ENCODE results near the gene MINDY3.

Gene MINDY3

DNA sequence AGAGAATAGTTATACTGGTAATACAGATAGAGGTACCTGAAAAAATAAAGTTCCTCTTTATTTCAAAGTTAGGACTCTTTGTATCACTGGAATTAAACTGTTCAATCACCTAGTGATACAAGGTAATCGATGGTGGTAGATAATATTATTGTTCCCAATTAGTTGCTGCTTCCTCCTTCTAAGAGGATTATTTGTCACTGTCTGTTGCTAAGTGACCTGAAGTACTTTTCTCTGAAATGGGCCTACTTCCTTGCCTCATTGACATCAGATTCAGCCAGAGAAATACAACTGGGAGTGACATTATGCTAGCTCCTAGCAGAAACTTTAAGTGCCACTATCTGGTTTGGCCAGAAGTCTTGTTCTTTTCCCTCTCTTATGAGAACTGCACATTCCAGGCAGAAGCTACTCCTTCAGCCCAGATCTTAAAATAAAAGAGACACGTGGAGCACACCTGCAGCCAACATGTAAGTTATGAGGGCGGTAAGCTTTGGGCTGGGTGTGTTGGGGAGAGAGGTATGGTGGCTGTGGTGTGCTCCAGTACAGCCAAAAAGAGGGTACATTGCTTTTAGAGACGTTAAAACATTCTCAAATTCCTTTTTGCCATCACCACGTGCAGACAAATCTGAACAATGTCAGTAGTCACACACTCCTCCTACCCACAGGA, 54.8 kb downstream of the MINDY3 start:
- no peak for DNase-seq (ENCODE audit: low read depth, low spot score)

DNA sequence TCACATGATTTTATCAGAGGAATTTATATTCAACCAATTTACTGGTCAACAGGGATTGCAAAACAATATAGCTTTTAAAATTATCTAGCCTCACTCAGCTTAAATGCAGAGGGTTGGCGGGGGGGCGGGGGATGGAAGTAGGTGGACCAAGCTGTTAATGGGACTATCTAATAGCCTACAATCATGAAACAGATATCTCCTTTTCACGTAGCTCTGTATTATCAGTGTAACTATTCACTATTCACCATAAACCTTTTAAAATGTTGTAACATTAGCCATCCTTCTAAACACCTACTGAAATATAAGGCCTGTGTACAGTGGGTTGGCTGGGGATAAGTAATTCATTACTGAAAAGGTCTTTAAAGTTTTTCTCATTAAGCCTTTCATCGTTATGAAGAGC, 56.2 kb downstream of the MINDY3 start:
- no peak for DNase-seq (ENCODE audit: low read depth, low spot score)

DNA sequence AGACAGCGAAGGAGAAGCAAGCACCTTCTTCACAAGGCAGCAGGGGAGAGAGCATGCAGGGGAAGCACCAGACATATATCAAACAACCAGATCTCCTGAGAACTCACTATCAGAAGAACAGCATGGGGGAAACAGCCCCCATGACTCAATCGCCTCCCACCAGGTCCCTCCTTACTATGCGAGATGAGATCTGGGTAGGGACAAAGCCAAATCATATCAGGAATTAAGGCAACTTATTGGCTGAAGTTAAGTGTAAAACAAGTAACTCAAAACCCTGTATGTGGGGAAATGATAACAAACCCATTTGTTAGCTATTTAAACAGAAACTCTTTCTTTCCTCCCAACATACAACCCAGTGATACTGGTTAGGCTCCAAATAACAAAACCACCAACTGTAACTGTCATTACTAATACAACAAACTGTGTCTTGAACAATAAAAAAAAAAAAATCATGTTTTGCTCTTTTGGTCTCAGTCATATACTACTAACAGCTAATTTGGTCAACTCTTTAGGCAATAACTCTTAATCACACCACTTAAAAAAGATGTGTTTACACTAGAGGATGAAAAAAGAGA, 57.8 kb downstream of the MINDY3 start:
- DNase-seq (ENCODE audit: low read depth, low spot score), result no peak

DNA sequence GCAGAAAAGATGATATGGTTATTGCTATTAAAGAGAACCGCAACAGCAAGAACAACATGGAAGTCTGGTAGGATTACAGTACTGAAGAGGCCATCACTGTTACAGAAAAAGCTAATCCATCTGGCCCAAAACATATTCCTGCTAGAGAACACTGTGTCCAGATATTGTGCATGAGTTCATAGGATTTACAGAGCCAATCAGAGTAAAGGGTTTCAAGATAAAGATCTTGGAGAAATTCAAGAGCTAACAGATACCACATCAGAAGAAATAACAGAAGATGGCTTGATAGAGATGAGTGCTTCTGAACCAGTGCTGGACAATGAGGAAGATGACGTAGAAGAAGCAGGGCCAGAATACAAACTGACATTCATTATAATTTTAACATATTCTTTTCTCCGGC, 58.7 kb downstream of the MINDY3 start:
- DNase-seq (ENCODE audit: low read depth, low spot score), result no peak

DNA sequence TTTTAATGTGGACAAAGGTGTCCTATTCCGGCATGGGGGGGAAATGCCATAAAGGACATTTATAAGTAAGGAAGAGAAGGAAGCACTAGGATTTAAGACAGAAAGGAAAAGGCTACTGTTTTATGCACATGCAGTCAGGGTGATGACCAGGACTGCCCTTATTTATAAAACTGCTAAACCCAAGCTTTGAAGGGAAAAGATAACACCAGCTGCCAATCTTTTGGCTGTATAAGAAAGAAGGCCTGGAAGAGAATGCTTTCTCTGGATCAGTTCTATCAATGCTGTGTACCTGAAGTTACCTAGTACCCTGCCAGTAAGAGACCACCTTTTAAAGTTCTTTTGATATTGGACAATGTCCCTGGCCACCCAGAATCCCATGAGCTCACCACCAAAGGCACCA, 59.2 kb downstream of the MINDY3 start:
- DNase-seq (ENCODE audit: low read depth, low spot score), result no peak

DNA sequence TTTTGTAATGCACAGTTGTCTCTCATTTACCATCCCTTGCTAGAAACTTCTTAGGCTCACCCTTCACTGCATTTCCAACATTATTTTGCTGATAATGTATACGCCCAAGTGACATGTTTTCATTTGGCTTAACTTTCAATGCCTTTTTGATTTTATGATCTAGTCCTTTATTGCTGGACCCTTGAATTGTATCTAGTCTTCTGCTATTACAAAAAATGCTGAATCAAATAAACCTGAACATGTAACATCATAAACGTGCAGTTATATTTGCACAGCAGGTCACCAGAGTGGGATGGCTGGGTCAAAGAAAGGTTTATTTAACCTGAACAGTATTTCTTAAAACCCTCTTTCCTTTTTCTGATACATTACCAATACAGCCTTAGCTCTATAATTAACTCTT, 63.0 kb downstream of the MINDY3 start:
- DNase-seq (ENCODE audit: low read depth, low spot score), result no peak

DNA sequence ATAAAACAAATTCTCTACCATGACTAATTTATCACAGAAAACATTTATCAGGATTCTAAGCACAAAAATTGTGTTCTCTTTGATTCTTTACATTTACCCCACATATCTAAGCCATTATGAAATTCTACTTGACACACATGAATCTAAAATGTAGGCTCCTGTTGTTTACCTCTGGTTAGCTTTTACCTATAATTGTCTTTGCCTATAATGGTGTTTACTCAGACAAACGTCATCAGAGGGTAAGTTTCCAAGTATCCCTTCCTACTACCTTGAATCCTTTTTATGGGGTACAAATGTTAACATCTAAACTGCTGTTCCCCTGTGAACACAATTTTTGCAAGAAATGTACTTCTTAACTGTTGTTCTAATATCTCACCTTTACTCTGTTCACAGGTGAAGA, 63.5 kb downstream of the MINDY3 start:
- no peak for DNase-seq (ENCODE audit: low read depth, low spot score)

DNA sequence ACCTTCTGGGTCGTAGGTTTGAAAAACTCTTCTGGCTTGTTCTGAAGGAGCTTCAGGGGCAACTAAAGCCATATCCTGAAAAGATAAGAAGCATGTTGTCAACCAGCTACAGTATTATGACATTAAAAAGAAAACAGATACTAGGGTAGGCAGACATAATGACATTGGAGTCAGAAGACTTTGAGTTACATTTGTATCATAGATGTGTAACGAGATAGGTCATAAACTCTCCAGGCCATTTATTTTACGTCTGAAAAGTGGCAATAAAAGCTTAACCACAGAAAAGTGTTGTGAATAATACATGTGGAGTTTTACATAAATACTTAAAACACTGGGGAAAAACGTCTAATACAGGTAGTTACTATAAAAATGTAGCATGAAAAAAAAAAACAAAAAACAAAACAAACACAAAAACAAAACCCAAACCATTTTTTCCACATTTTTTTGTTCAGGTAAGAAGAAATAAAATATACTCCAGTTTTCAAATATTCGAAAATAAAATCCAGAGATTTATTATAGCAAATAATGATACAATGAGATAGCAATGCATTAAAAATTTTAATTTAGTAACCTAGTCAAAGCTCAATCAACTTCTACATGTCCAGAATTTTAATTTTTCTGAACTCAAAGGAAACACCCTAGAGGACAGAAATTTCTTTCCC, 64.1 kb downstream of the MINDY3 start:
- no peak for DNase-seq (ENCODE audit: low read depth, low spot score)

DNA sequence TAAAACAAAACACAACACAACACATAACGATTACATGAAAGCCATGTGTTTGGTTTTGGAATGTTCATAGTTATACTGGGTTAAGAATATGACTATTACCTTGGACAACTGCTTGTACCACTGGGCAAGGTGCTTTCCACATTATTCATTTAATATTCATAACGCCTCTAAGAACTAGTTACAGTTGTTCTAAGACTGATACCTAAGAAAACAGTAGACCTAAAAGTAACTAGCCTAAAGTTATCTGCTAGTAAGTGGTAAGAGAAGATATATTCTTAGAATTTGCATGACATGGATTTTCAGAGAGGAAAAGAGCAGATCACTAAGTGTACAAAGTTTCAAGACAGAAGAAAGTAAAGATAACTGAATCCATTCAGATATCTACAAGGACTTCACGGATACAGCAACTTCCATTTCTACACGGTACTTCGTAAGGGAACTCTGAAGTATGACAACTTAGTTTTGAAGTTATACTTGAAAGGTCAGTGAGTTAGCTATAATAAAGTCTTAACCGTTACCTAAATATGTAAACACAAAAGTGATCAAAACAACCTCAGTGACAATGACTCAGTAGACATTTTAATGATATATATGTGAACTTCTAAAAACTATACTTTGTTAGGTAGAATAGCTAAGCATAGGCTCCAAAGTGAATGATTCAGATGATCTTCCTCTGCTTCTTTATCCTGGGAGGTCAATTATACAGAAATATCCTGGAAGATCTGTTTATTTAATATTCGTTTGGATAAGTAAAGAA, 65.1 kb downstream of the MINDY3 start:
- no peak for DNase-seq (ENCODE audit: low read depth, low spot score)

DNA sequence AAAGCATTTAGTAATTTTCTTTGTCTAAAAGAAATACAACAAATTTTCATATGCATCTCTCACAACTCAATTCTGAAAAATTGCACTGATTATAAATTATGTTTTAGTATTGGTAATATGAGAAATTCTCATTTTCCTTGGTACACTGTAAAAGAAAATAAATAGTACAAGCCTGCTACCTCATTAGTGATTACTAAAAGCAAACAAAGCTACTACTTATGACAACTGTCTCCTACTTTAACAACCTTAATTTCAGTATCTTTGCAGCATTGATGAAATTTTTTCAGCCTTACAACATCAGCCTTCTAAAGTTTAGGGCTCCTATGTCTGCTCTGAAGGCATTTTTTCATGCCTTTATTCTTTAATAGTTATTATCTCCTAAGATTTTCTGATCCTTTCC, 65.7 kb downstream of the MINDY3 start:
- DNase-seq (ENCODE audit: low read depth, low spot score), result no peak

DNA sequence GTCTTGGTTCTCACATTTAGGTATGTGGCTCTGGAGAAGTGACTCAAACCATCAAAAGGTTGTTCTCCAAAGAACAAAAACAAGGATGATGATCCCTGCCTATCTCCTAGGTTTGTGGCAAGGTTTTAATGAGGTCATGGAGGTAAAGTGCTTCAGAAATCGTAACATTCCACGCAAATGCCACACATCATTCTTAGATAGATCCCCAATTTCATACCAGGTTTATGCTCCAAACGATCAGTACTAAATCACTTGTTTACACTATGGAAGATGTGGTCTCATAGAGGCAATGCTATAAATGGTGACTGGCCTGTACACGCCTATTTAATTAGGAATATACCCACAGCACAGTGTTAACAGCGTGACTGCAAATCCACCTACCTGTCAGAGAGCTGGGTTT, 66.6 kb downstream of the MINDY3 start:
- no peak for DNase-seq (ENCODE audit: low read depth, low spot score)

DNA sequence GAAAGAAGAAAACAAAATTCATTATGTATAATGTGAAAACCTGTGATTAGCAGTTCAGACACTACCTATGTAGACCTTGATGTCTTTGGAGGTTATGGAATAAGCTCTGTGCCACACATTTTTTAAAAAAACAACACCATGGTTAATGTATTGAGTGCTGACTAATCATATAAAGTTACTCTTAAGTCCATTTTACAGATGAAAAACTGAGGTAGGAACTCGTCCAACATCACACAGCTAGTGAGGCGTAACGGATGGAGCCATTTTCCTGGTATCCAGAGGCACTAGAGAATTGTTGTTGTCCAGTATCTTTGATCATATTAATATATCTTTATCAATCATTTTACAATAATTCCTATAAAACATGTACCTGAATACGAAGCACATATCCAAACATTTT, 67.5 kb downstream of the MINDY3 start:
- DNase-seq (ENCODE audit: low read depth, low spot score), result no peak

DNA sequence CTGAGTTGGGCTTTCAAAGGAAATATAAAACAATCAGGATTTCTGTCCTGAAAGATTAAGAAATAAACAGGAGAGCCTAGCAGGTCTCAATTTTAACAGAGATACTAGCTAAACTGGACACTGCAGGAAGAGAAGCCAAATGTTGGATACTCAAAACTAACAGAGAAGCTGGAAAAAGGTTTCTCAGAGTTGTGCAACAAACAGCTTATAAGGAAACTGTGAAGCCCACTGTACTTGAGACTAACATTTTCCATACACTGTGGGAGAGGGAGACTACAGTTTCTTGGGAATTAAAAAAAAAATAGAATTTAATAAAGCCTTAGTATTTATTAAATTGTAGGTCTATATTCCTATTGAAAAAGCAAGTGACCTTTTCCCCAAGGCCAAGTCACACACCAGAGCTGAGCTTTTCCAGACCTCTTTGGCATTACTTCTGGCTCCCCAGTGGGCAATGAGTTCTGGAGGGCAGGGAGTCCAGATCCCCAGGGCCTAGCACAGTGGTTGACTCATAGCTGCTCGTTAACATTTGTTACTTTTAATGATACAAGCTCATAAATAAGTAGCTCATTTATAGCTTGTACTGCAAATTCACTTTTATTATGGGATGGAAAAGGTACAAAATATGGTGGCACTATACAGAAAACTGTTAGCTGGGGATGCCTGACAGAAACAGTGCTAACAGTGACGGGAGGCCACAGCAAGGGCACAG, 68.3 kb downstream of the MINDY3 start:
- no peak for DNase-seq (ENCODE audit: low read depth, low spot score)

DNA sequence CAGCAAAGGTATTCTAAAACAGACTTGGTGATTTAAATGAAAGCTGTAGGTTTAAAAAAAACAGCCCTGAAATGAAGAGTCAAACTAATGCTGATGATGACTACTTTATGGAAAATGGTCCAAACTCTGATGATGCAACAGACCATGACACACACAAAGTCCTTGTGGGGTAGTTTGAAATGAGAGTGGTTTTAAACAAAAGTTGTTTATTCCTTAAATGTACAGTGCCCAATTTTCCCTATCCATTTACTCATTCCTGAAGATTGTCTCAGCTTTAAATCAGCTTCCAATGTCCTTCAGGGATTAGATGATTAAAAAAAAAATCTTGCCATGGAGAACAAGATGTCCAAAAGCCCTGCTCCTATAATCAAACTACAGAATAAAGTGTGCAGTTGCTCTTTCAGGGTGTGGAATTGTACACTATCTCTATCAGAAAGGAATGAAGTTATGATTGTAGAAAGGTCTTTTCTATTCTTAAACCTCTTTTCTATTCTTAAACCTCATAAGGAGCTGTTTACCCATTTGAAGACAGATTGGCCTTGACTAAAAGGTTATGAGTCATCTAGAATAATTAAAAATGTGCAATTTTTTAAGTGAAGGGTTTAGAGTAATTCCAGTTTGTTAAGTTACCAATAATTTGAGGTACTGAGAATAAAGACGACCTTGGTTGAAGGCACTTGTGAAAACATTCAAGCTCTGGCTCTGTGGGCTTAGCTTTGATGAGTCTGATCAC, 70.3 kb downstream of the MINDY3 start:
- DNase-seq (ENCODE audit: low read depth, low spot score), result no peak

DNA sequence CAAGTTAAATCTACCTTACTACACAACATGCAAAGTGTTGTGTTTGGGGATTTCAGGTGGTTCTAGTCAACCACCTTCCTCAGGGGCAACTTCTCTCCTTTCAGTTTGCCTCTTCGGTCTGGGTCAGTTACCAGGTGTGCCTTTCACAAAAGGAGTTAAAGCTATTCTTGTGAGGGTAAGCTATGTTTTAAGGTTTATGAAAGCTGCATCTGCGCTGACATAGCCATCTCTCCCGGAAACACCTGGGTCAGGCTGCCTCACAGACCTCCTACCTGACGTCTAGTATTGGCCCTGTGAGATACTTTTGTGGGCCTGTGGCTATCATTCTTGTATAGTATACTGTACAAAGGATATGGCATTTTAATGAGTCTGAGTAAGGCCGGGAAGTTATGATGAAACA, 72.9 kb downstream of the MINDY3 start:
- DNase-seq (ENCODE audit: low read depth, low spot score), result no peak

DNA sequence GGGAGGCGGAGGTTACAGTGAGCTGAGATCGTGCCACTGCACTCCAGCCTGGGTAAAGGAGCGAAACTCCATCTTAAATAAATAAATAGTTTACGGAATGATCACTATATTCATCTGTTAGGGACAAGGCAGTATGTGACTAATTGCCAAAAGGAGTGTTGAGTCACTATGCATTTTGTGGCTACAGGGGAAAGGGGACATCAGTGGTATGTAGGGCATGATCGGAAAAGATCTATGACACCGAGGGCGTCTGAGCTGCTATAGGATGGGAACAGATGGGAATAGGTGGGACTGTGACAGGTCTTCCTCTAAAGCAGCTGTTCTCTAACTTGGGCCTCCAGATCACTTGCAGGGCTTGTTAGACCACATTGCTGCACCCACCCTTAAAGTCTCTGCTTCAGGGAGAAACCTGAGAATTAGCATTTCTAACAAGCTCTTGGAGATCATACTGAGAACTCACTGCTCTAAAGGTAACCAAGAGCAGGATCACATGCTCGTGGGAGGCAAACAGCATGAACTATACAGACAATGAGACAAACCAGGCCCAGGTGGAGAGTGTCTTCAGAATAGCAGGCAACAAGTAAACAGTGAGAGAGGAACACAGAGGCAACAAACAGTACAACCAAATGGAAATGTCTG, 75.5 kb downstream of the MINDY3 start:
- no peak for DNase-seq (ENCODE audit: low read depth, low spot score)

DNA sequence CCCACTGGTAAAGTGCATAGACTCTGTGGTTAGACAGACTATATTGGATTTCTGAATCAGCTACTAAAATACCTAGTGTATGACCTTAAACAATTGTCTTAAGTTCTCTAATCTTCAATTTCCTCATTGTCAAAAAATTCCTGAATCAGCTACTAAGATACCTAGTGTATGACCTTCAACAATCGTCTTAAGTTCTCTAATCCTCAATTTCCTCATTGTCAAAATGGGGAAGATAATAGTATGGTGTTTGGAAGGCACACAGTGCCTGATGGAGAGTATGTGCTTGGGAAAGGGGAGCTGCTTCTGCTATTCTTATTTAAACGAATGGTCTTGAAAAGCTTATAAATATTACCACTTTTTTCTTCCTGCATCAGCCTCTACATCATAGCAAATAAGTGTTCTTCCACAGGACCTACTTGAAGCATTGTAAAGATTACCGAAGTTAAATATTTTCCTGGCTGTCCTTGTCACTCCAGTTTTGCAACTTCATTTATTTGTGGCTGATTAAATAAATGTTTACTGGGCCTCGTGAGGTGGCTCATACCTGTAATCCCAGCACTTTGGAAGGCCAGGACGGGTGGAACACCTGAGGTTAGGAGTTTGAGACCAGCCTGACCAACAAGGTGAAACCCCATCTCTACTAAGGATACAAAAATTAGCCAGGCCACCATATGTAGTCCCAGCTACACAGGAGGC, 76.2 kb downstream of the MINDY3 start:
- DNase-seq (ENCODE audit: low read depth, low spot score), result no peak

DNA sequence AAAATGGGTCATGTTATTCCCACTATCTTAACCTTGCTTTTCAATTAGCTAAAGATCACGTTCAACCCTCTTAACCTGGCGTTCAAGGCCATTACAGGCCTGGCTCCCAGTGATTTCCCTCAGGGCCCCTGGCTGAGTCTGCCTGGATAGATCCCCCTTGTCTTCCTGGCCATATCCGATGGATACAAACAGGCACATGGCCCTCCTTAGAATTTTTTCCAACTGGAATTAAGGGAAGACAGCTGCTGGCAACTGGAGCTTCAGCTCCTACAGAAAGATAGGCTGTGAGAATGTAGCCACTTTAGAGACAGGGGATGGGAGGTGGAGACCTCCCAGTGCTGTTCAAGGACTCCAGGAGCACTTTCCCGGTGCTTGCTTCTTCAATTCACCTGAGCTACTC, 77.5 kb downstream of the MINDY3 start:
- DNase-seq (ENCODE audit: low read depth, low spot score), result no peak

DNA sequence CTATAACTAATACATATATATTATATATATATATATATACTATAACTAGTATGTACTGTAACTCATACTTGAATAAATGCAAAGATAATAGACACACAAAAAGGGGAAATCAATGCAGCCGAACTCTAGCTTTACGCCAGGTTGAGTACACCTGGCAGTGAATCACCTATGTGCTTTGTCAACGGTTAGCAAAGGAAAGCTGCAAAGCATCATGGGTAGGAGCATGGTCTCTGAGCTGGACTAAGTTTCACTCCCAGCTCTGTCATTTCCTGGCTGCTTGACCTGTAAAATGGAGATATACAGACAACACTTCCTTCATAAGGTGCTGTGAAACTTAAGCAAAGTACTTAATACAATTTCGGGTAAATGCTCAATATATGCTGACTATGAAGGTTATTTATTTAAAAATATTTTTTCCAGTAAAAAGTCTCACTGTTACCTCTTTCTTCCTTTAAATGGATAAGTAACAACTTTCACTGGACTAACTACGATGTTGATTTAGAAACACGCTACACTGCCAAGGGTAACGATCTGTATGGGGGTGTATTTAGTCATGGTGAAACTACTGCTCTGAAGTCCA, 78.8 kb downstream of the MINDY3 start:
- no peak for DNase-seq (ENCODE audit: low read depth, low spot score)

All from smooth muscle cell of the brain vasculature (primary cell).